Measurements from ENCODE around the gene COPS3.
"Not testable (repeated sequence)": the region's sequence is repeated elsewhere in the genome, so short reads cannot be mapped to it uniquely, and the experiment has no call there.

The COPS3 gene

DNA sequence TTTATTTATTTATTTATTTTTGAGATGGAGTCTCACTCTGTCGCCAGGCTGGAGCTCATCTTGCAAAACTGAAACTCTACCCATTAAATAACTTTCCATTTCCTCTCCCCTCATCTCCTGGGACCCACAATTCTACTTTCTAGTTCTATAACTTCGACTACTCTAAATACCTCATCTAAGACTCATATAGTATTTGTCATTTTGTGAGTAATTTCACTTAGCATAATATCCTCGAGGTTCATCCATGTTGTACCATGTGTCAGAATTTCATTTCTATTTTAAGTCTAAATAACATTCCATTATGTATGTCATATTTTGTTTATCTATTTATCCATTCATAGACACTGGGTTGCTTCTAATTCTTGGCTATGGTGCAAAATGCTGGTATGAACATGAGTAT is 17.1 kb upstream of the COPS3 start:
- H3K36me3 ChIP-seq (ENCODE audit: control insufficient read depth, insufficient read depth, low read length), result no peaks in the 10 kb centered on the region
- no peaks in the 10 kb centered on the region for H3K9me3 ChIP-seq (ENCODE audit: control insufficient read depth, insufficient read depth, low read length)
- no peak overlapping the region for H3K4me3 ChIP-seq (ENCODE audit: low read depth, low read length)
- no peak overlapping the region for H3K9ac ChIP-seq (ENCODE audit: low read depth, low read length)
- no peaks in the 10 kb centered on the region for H3K27me3 ChIP-seq (ENCODE audit: control insufficient read depth, insufficient read depth, low read length)
- H3K4me1 ChIP-seq (ENCODE audit: control insufficient read depth, insufficient read depth, low read length), result no peaks in the 10 kb centered on the region

DNA sequence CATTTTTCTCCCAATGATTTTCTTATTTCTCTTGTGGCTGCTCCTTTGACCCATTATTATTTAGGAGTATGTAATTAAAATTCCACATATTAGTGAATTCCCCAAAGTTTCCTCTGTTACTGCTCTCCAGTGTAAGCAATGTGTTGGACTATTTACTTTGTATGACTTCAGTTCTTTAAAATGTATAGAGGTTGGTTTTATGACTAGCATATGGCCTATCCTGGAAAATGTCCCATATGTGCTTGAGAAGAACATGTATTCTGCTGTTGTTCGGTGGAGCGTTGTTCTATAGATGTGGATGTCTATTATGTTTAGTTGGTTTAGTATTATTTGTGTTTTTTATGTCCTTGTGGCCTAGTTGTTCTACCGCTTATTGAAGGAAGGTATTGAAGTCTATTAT is 16.2 kb upstream of the COPS3 start:
- no peaks in the 10 kb centered on the region for H3K27me3 ChIP-seq (ENCODE audit: control insufficient read depth, insufficient read depth, low read length)
- no peaks in the 10 kb centered on the region for H3K4me1 ChIP-seq (ENCODE audit: control insufficient read depth, insufficient read depth, low read length)
- H3K9ac ChIP-seq (ENCODE audit: low read depth, low read length), result no peak overlapping the region
- no peaks in the 10 kb centered on the region for H3K36me3 ChIP-seq (ENCODE audit: control insufficient read depth, insufficient read depth, low read length)
- H3K4me3 ChIP-seq (ENCODE audit: low read depth, low read length), result no peak overlapping the region
- no peaks in the 10 kb centered on the region for H3K9me3 ChIP-seq (ENCODE audit: control insufficient read depth, insufficient read depth, low read length)

DNA sequence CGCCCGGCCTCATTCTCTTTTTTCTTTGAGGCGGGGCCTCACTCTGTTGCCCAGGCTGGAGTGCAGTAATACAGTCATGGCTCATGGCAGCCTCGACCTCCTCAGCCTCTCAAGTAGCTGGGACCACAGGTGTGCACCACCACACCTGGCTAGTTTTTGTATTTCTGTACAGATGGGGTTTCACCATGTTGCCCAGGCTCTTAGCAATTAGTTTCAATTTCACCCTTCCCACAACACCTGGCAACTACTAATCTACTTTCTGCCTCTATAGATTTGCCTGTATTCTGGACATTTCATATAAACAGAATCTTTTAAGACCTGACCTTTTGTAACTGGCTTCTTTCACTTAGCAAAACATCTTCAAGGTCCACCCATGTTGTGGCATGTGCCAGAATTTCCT is 14.1 kb upstream of the COPS3 start:
- Histone ChIP-seq H3K36me3 (ENCODE audit: control insufficient read depth, insufficient read depth, low read length) (no peaks in the 10 kb centered on the region), H3K27me3 (ENCODE audit: control insufficient read depth, insufficient read depth, low read length) (no peaks in the 10 kb centered on the region), H3K4me3 (ENCODE audit: low read depth, low read length) (no peak overlapping the region), H3K4me1 (ENCODE audit: control insufficient read depth, insufficient read depth, low read length) (no peaks in the 10 kb centered on the region), H3K9me3 (ENCODE audit: control insufficient read depth, insufficient read depth, low read length) (no peaks in the 10 kb centered on the region), H3K9ac (ENCODE audit: low read depth, low read length) (no peak overlapping the region)

DNA sequence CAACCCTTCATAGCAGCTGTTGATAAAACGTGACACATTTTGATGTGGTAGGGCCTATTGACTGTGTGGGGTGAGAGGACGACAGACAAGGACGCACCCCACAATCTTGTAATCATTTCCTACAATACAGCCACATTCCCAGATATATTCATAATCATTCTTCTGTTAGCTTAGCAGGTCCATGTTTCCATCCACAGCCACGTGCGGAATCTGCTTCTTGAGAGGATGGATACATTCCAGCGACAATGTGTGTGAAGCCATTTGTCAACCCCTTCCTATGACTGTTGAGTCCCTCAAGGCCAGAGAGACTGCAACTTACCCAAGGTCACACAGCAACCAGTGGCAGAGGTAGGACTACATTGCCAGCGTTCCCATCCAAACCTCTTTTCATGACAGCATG is 8.7 kb upstream of the COPS3 start:
- Histone ChIP-seq H3K27me3 (ENCODE audit: control insufficient read depth, insufficient read depth, low read length) (no peaks in the 10 kb centered on the region), H3K4me3 (ENCODE audit: low read depth, low read length) (no peak overlapping the region)

DNA sequence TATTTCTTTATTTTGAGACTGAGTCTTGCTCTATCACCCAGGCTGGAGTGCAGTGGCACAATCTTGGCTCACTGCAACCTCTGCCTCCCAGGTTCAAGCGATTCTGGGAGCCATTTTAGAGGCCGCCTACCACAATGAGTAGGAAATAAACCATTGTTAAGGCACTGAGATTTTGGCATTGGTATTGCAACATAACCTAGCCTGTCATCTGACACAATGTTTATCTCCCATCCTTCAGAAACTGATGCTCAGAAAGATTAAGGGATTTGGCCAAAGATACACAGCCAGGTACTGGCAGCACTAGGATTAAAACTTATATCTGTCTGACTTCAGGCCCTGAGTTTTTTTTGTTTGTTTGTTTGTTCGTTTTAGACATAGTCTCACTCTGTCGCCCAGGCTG is 8.0 kb upstream of the COPS3 start:
- H3K9ac ChIP-seq (ENCODE audit: low read depth, low read length), result no peak overlapping the region
- H3K4me3 ChIP-seq (ENCODE audit: low read depth, low read length), result no peak overlapping the region
- no peaks in the 10 kb centered on the region for H3K27me3 ChIP-seq (ENCODE audit: control insufficient read depth, insufficient read depth, low read length)
- H3K4me1 ChIP-seq (ENCODE audit: control insufficient read depth, insufficient read depth, low read length), result no peaks in the 10 kb centered on the region
- H3K9me3 ChIP-seq (ENCODE audit: control insufficient read depth, insufficient read depth, low read length), result no peaks in the 10 kb centered on the region
- no peaks in the 10 kb centered on the region for H3K36me3 ChIP-seq (ENCODE audit: control insufficient read depth, insufficient read depth, low read length)

More for the DNA sequence above, 8.7 kb upstream of the COPS3 start:
- no peaks in the 10 kb centered on the region for H3K36me3 ChIP-seq (ENCODE audit: control insufficient read depth, insufficient read depth, low read length)
- no peaks in the 10 kb centered on the region for H3K4me1 ChIP-seq (ENCODE audit: control insufficient read depth, insufficient read depth, low read length)
- H3K9ac ChIP-seq (ENCODE audit: low read depth, low read length), result no peak overlapping the region
- no peaks in the 10 kb centered on the region for H3K9me3 ChIP-seq (ENCODE audit: control insufficient read depth, insufficient read depth, low read length)

DNA sequence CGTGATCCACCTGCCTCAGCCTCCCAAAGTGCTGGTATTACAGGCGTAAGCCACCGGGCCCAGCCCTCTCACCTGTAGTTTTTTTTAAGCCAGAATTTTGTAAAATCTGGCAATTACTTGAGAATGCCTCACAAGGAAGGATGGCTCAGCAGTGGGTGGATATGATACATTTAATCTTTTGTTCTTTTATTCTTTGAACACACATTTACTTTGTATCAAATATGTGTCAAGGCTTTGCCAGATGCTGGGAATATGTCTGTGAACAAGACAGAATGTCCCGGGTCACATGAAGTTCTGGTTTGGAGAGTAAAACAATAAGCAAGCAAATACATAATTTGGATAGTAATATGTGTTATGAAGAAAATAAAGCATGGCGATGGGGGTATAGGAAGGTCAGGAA is 4.9 kb upstream of the COPS3 start:
- Histone ChIP-seq H3K4me3 (ENCODE audit: low read depth, low read length) (no peak overlapping the region), H3K9me3 (ENCODE audit: control insufficient read depth, insufficient read depth, low read length) (no peaks in the 10 kb centered on the region), H3K27me3 (ENCODE audit: control insufficient read depth, insufficient read depth, low read length) (no peaks in the 10 kb centered on the region), H3K4me1 (ENCODE audit: control insufficient read depth, insufficient read depth, low read length) (no peaks in the 10 kb centered on the region), H3K36me3 (ENCODE audit: control insufficient read depth, insufficient read depth, low read length) (no peaks in the 10 kb centered on the region), H3K9ac (ENCODE audit: low read depth, low read length) (no peak overlapping the region)

DNA sequence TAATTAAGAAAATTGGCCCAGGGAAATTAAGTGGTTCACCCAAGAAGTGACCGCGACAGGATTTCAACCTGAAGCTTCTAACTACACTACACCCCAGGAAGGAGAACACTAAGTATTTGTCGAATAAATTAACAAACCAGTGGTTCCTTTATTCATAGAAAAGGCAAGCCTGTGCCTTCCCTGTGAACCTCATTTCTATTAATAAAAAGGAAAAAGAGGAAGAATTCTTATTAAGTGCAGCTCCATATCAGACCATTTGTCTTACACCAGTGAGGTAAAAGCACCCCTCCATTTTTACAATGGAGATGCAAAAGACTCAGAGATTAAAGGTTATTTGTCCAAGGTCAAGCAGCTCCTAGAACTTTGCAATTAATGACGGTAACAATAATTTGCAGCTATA is 1.7 kb downstream of the COPS3 start:
- Histone ChIP-seq H3K27me3 (ENCODE audit: control insufficient read depth, insufficient read depth, low read length) (no peaks in the 10 kb centered on the region), H3K36me3 (ENCODE audit: control insufficient read depth, insufficient read depth, low read length) (no peaks in the 10 kb centered on the region), H3K9me3 (ENCODE audit: control insufficient read depth, insufficient read depth, low read length) (no peaks in the 10 kb centered on the region), H3K4me1 (ENCODE audit: control insufficient read depth, insufficient read depth, low read length) (no peaks in the 10 kb centered on the region), H3K4me3 (ENCODE audit: low read depth, low read length) (peak overlapping the region; percentile 97), H3K9ac (ENCODE audit: low read depth, low read length) (no peak overlapping the region)

DNA sequence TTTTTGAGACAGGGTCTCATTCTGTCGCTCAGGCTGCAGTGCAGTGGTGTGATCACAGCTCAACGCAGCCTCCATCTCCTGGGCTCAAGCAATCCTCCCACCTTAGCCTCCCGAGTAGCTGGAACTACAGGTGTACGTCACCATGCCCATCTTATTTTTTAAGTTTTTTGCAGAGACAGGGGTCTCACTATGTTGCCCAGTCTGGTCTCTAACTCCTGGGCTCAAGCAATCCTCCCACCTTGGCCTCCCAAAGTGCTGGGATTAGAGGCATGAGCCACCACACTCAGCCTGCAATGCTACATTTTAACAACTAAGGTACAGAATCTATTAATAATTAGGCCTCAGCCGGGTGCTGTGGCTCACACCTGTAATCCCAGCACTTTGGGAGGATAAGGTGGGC is 3.6 kb downstream of the COPS3 start:
- H3K4me1 ChIP-seq (ENCODE audit: control insufficient read depth, insufficient read depth, low read length); H3K9me3 ChIP-seq (ENCODE audit: control insufficient read depth, insufficient read depth, low read length); H3K9ac ChIP-seq (ENCODE audit: low read depth, low read length); H3K27me3 ChIP-seq (ENCODE audit: control insufficient read depth, insufficient read depth, low read length); H3K4me3 ChIP-seq (ENCODE audit: low read depth, low read length); H3K36me3 ChIP-seq (ENCODE audit: control insufficient read depth, insufficient read depth, low read length): not testable (repeated sequence)

DNA sequence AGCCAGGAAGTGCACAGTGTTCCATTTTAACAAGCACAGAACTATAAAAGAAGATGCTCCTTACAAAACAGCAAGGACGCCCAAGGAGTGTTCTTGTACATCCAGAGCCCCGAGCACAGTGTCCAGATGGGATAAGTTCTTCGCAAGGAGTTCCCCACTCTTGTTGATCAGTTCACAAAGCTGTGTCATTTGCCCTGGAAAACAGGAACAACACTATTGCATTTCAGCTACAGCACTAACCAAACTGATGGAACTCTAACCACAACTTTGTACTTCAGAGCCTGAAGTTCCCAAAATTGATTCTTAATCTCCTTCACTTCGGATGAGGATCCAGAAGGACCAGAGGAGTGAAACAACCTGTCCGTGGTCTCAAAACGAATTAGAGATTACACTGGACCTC is 5.1 kb downstream of the COPS3 start:
- Histone ChIP-seq H3K9ac (ENCODE audit: low read depth, low read length) (no peak overlapping the region), H3K4me1 (ENCODE audit: control insufficient read depth, insufficient read depth, low read length) (no peaks in the 10 kb centered on the region), H3K9me3 (ENCODE audit: control insufficient read depth, insufficient read depth, low read length) (no peaks in the 10 kb centered on the region), H3K4me3 (ENCODE audit: low read depth, low read length) (no peak overlapping the region), H3K27me3 (ENCODE audit: control insufficient read depth, insufficient read depth, low read length) (no peaks in the 10 kb centered on the region), H3K36me3 (ENCODE audit: control insufficient read depth, insufficient read depth, low read length) (peaks cover 11% of the 10 kb centered on the region)

DNA sequence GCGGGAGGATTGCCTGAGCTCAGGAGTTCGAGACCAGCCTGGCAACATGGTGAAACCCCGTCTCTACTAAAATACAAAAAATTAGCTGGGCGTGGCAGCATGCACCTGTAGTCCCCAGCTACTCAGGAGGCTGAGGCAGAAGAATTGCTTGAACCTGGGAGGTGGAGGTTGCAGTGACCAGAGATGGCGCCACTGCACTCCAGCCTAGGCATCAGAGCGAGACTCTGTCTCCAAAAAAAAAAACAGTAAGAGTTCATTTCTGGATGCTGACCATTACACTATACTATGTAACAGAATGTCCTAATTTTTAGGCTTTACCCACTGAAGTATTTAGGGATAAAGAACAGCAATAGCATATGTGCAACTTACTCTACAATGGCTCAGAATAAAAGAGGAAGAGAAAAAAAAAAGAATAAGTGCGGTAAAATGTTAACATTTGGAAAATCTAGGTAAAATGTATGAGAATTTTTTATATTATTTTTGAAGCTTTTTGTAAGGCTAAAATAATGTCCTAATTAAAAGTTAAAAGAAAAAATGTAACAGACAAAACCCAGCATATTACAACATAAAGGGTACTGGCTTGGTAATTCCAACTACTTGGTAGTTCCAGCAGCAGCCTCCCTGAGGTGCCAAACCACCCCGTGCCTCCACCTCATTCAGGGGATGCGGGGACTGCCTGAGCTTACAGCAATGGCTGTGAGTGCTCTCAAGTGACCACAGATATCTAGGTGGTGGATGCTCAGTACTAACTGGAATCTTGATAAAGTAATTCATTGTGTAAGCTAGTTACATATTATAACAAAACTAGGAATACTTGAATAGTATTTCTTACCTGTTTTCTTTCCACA is 10.9 kb downstream of the COPS3 start:
- peaks cover 28% of the 10 kb centered on the region for H3K36me3 ChIP-seq (ENCODE audit: control insufficient read depth, insufficient read depth, low read length)

DNA sequence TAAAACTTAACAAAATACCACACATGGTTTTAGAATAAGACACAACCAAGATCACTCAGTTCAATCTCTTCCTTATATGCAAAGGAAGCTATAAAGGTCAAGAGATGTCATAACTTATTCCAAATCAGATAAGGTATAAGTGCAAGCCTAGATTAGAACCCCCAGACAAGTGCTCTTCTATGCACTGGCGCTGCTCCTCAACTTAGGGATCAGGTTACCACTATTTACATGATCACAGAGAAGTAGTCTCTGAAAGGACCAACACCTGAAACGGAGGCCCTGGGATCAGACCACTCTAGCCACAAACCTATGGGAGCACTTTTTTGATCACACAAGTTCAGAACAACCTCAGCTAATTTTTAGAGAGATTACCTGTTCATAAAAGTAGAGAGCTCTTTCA is 16.6 kb downstream of the COPS3 start:
- Histone ChIP-seq H3K4me3 (ENCODE audit: low read depth, low read length) (no peak overlapping the region), H3K9ac (ENCODE audit: low read depth, low read length) (no peak overlapping the region), H3K9me3 (ENCODE audit: control insufficient read depth, insufficient read depth, low read length) (no peaks in the 10 kb centered on the region), H3K36me3 (ENCODE audit: control insufficient read depth, insufficient read depth, low read length) (peaks cover 34% of the 10 kb centered on the region), H3K4me1 (ENCODE audit: control insufficient read depth, insufficient read depth, low read length) (no peaks in the 10 kb centered on the region), H3K27me3 (ENCODE audit: control insufficient read depth, insufficient read depth, low read length) (no peaks in the 10 kb centered on the region)

More for the DNA sequence above, 10.9 kb downstream of the COPS3 start:
- no peaks in the 10 kb centered on the region for H3K4me1 ChIP-seq (ENCODE audit: control insufficient read depth, insufficient read depth, low read length)
- no peak overlapping the region for H3K9ac ChIP-seq (ENCODE audit: low read depth, low read length)
- H3K27me3 ChIP-seq (ENCODE audit: control insufficient read depth, insufficient read depth, low read length), result no peaks in the 10 kb centered on the region
- H3K4me3 ChIP-seq (ENCODE audit: low read depth, low read length), result no peak overlapping the region
- H3K9me3 ChIP-seq (ENCODE audit: control insufficient read depth, insufficient read depth, low read length), result no peaks in the 10 kb centered on the region

DNA sequence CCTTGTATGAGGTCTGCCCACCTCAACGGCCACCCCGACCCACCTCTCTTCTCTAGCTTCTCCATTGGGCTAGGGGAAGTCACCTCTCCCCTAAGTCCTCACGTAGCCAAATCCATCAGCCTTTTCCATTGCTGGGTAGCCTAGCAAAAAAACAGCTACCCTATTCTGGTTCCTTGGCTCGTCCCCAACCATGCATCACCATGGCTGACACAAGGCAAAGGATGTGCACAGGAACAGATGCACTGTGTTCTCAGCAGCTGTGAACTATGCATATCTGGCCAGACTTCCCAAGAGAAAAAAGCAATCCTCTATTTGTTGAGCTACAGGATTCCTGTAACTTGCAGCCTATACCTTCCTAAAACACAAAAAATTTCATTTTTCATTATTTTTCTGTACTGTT is 22.0 kb downstream of the COPS3 start:
- Histone ChIP-seq H3K36me3 (ENCODE audit: control insufficient read depth, insufficient read depth, low read length) (peaks cover 30% of the 10 kb centered on the region), H3K4me3 (ENCODE audit: low read depth, low read length) (no peak overlapping the region), H3K9ac (ENCODE audit: low read depth, low read length) (no peak overlapping the region), H3K4me1 (ENCODE audit: control insufficient read depth, insufficient read depth, low read length) (no peaks in the 10 kb centered on the region), H3K9me3 (ENCODE audit: control insufficient read depth, insufficient read depth, low read length) (no peaks in the 10 kb centered on the region), H3K27me3 (ENCODE audit: control insufficient read depth, insufficient read depth, low read length) (no peaks in the 10 kb centered on the region)

All from iPS-15b (cell line).